ENCODE measurements around the gene C7orf57. TPM values are rescaled to one million over a fixed set of nuclear protein-coding genes. Genes with fewer than 3 reads are reported as not detected.

C7orf57 gene
- total and polyA plus RNA-seq, 9 donors: 0.02 to 18.6 (median 0.35) TPM; not detected in 3

GRCh38 chr7:48063985-48064384 is 28.6 kb downstream of the C7orf57 start:
- TF ChIP-seq POLR2A (IDR thresholded peaks at IDR 0.05) (no peak), CTCF (IDR thresholded peaks at IDR 0.05) (no peak), EP300 (IDR thresholded peaks at IDR 0.05) (no peak)
- DNase-seq: no peak
- 75 to 79% (median 77%) methylated on average over 1 of the region's 1 CpG for WGBS, 3 donors

GRCh38 chr7:48067475-48067874 is 32.1 kb downstream of the C7orf57 start:
- no peaks in the 10 kb centered on the region for H3K27me3 ChIP-seq
- H3K27ac ChIP-seq: no peak overlapping the region
- 80 to 95% (median 89%) methylated on average over 2 of the region's 2 CpGs for WGBS, 3 donors
- H3K4me1 ChIP-seq (ENCODE audit: insufficient read depth): no peaks in the 10 kb centered on the region
- no peak for TF ChIP-seq POLR2A (IDR thresholded peaks at IDR 0.05)
- TF ChIP-seq EP300 (IDR thresholded peaks at IDR 0.05): no peak
- no peak for TF ChIP-seq CTCF (IDR thresholded peaks at IDR 0.05)
- no peaks in the 10 kb centered on the region for H3K36me3 ChIP-seq
- no peak for DNase-seq
- no peaks in the 10 kb centered on the region for H3K9me3 ChIP-seq
- no peak overlapping the region for H3K4me3 ChIP-seq
- intact Hi-C loops (cut with DNase I): no loop called here

More at GRCh38 chr7:48063985-48064384, 28.6 kb downstream of the C7orf57 start:
- H3K9me3 ChIP-seq: no peaks in the 10 kb centered on the region
- H3K27ac ChIP-seq: no peak overlapping the region
- H3K4me3 ChIP-seq: no peak overlapping the region
- intact Hi-C loops (cut with DNase I): no loop called here
- no peaks in the 10 kb centered on the region for H3K4me1 ChIP-seq (ENCODE audit: insufficient read depth)
- H3K27me3 ChIP-seq: peaks cover 3% of the 10 kb centered on the region
- no peaks in the 10 kb centered on the region for H3K36me3 ChIP-seq

- Histone ChIP-seq H3K4me1 (ENCODE audit: insufficient read depth) (no peaks in the 10 kb centered on the region), H3K36me3 (no peaks in the 10 kb centered on the region), H3K27ac (no peak overlapping the region), H3K4me3 (no peak overlapping the region), H3K27me3 (no peaks in the 10 kb centered on the region), H3K9me3 (no peaks in the 10 kb centered on the region)
- DNase-seq: no peak
- intact Hi-C loops (cut with DNase I): no loop called here
- TF ChIP-seq CTCF (IDR thresholded peaks at IDR 0.05): no peak
- TF ChIP-seq POLR2A (IDR thresholded peaks at IDR 0.05): no peak
- TF ChIP-seq EP300 (IDR thresholded peaks at IDR 0.05): no peak
Observed at GRCh38 chr7:48074204-48074654, 38.9 kb downstream of the C7orf57 start.

- 67 to 89% (median 68%) methylated on average over 1 of the region's 1 CpG for WGBS, 3 donors
- no peak for TF ChIP-seq POLR2A (IDR thresholded peaks at IDR 0.05)
- TF ChIP-seq CTCF (IDR thresholded peaks at IDR 0.05): no peak
- TF ChIP-seq EP300 (IDR thresholded peaks at IDR 0.05): no peak
- Histone ChIP-seq H3K4me3 (no peak overlapping the region), H3K27me3 (no peaks in the 10 kb centered on the region), H3K27ac (no peak overlapping the region), H3K36me3 (no peaks in the 10 kb centered on the region), H3K9me3 (no peaks in the 10 kb centered on the region), H3K4me1 (ENCODE audit: insufficient read depth) (no peaks in the 10 kb centered on the region)
- DNase-seq: no peak
- intact Hi-C loops (cut with DNase I): no loop called here
Observed at GRCh38 chr7:48077423-48077822, 42.1 kb downstream of the C7orf57 start.
